Hepatocyte (in vitro differentiated cells): ENCODE measurements around the gene PTPRU. TPM values are rescaled to one million over a fixed set of nuclear protein-coding genes. Genes with fewer than 3 reads are reported as not detected.

Experiments used
- DNase-seq: peaks from one replicate; pipeline ENCODE4 v3.0.0-alpha.2; 2016; ENCODE audit warnings: low spot score
- H2AFZ ChIP-seq: fragments of 200-600 bp; sonication (generic); 2 replicates; pipeline ENCODE4 v1.6.0; 2016; ENCODE audit warnings: antibody characterized with exemption, mild to moderate bottlenecking
- H3K27ac ChIP-seq: fragments of 200-600 bp; sonication (generic); 2 replicates; pipeline ENCODE4 v1.5.1; 2016; ENCODE audit warnings: mild to moderate bottlenecking
- H3K27me3 ChIP-seq: fragments of 200-600 bp; sonication (generic); 2 replicates; pipeline ENCODE4 v1.6.1; 2016
- H3K36me3 ChIP-seq: fragments of 200-600 bp; sonication (generic); replicated peaks from 2 replicates; pipeline ENCODE4 v1.5.1; 2016; ENCODE audit warnings: low read depth; ENCODE audit not compliant: insufficient read depth
- H3K4me1 ChIP-seq: fragments of 200-600 bp; sonication (generic); 2 replicates; pipeline ENCODE4 v1.5.1; 2016; ENCODE audit warnings: mild to moderate bottlenecking, moderate library complexity; ENCODE audit not compliant: insufficient read depth
- H3K4me2 ChIP-seq: fragments of 200-600 bp; sonication (generic); 2 replicates; pipeline ENCODE4 v1.6.0; 2016
- H3K4me3 ChIP-seq: fragments of 200-600 bp; sonication (generic); 2 replicates; pipeline ENCODE4 v1.5.1; 2016; ENCODE audit warnings: mild to moderate bottlenecking
- H3K79me2 ChIP-seq: fragments of 200-600 bp; sonication (generic); 2 replicates; pipeline ENCODE4 v1.6.0; 2017; ENCODE audit warnings: mild to moderate bottlenecking
- H3K9me2 ChIP-seq: fragments of 200-600 bp; sonication (generic); replicated peaks from 2 replicates; pipeline ENCODE4 v1.6.0; 2017; ENCODE audit warnings: mild to moderate bottlenecking; ENCODE audit not compliant: insufficient read depth
- H3K9me3 ChIP-seq: fragments of 200-600 bp; sonication (generic); 2 replicates; pipeline ENCODE4 v1.5.1; 2016; ENCODE audit warnings: low read depth, mild to moderate bottlenecking
- H4K20me1 ChIP-seq: fragments of 200-600 bp; sonication (generic); 2 replicates; pipeline ENCODE4 v1.6.0; 2016; ENCODE audit warnings: mild to moderate bottlenecking; ENCODE audit not compliant: insufficient read depth, poor library complexity, severe bottlenecking
- CTCF ChIP-seq: fragments of 200-600 bp; sonication (generic); IDR thresholded peaks from 2 replicates; pipeline ENCODE4 v1.5.1; 2016; ENCODE audit warnings: antibody characterized with exemption, mild to moderate bottlenecking; ENCODE audit not compliant: poor library complexity
- EZH2 ChIP-seq: fragments of 200-600 bp; sonication (generic); IDR thresholded peaks from 2 replicates; pipeline ENCODE4 v1.6.1; 2016; ENCODE audit warnings: antibody characterized with exemption, mild to moderate bottlenecking, borderline replicate concordance
- EZH2phosphoT487 ChIP-seq: fragments of 200-600 bp; sonication (generic); IDR thresholded peaks from one replicate; pipeline ENCODE4 v1.6.1; 2018; ENCODE audit warnings: antibody characterized with exemption, mild to moderate bottlenecking, low read depth, moderate library complexity; ENCODE audit not compliant: unreplicated experiment, severe bottlenecking
- WGBS: methylation state at CpG from one replicate; pipeline ENCODE4 v1.1.6; 2016; ENCODE audit warnings: low lambda C conversion rate; ENCODE audit errors: missing lambda C conversion rate; 5-methylcytosine and 5-hydroxymethylcytosine counted together
- polyA plus RNA-seq: library from polyadenylated mRNA; unstranded; fragments of >200 nt; fragmentation: Nextera tagmentation; extraction: Ambion mirVana; gene quantifications from 2 replicates; pipeline ENCODE4 v1.2.1, GENCODE V29; 2016
- total RNA-seq: library from RNA; depleted of rRNA; stranded (reverse); fragments of >200 nt; gene quantifications from 2 replicates; pipeline ENCODE4 v1.2.3, GENCODE V29; 2014

PTPRU gene
- total and polyA plus RNA-seq, 2 experiments from 2014 or later: 34.3 to 38.7 TPM

GRCh38 chr1:29271724-29272123 is 35.4 kb downstream of the PTPRU start:
- Histone ChIP-seq H3K4me2 (peak overlapping the region; percentile 61), H3K4me3 (no peak overlapping the region), H2AFZ (no peak overlapping the region), H3K9me3 (no peaks in the 10 kb centered on the region), H3K79me2 (no peaks in the 10 kb centered on the region), H3K27me3 (no peaks in the 10 kb centered on the region), H3K36me3 (no peaks in the 10 kb centered on the region), H3K4me1 (peaks cover 23% of the 10 kb centered on the region), H3K27ac (peak overlapping the region; percentile 74), H3K9me2 (no peaks in the 10 kb centered on the region), H4K20me1 (no peaks in the 10 kb centered on the region)
- TF ChIP-seq CTCF: no peak
- 19% methylated on average over 7 of the region's 7 CpGs for WGBS
- DNase-seq: peak; percentile 81

GRCh38 chr1:29272147-29272907 is 36.0 kb downstream of the PTPRU start:
- Histone ChIP-seq H3K27me3 (no peaks in the 10 kb centered on the region), H3K27ac (peak overlapping the region; percentile 72), H2AFZ (no peak overlapping the region), H3K9me3 (peaks cover 3% of the 10 kb centered on the region), H3K4me2 (peak overlapping the region; percentile 61), H3K4me3 (no peak overlapping the region), H4K20me1 (no peaks in the 10 kb centered on the region), H3K9me2 (no peaks in the 10 kb centered on the region), H3K4me1 (peaks cover 23% of the 10 kb centered on the region), H3K79me2 (no peaks in the 10 kb centered on the region), H3K36me3 (no peaks in the 10 kb centered on the region)
- 79% methylated on average over 6 of the region's 6 CpGs for WGBS
- TF ChIP-seq CTCF (no peak), EZH2 (no peak), EZH2phosphoT487 (no peak)
- peak; percentile 7 for DNase-seq

- Histone ChIP-seq H2AFZ (no peak overlapping the region), H3K27ac (no peak overlapping the region), H3K4me2 (no peak overlapping the region), H3K79me2 (no peaks in the 10 kb centered on the region), H3K27me3 (no peaks in the 10 kb centered on the region), H3K4me3 (no peak overlapping the region), H3K9me3 (peaks cover 3% of the 10 kb centered on the region), H3K4me1 (peaks cover 20% of the 10 kb centered on the region), H3K36me3 (no peaks in the 10 kb centered on the region), H3K9me2 (no peaks in the 10 kb centered on the region), H4K20me1 (no peaks in the 10 kb centered on the region)
- no peak for DNase-seq
- TF ChIP-seq CTCF (no peak), EZH2 (no peak)
- WGBS: 95% methylated on average over 14 of the region's 14 CpGs
Observed at GRCh38 chr1:29275435-29275834, 39.1 kb downstream of the PTPRU start.
